Dendritic cell treated with granulocyte-macrophage colony-stimulating factor and Interleukin-4, amounts not matched to agents 40 ng/mL and 50 ng/mL, for 4 days (primary cell): ENCODE results near the gene ZNF318.
"Not testable (repeated sequence)": the region's sequence is repeated elsewhere in the genome, so short reads cannot be mapped to it uniquely, and the experiment has no call there.

Experiments
- H3K27ac Mint-ChIP-seq: one replicate; pipeline ENCODE4 v1.8.0; 2022; ENCODE audit warnings: mild to moderate bottlenecking, mixed read lengths
- H3K27me3 Mint-ChIP-seq: one replicate; pipeline ENCODE4 v1.8.0; 2022; ENCODE audit warnings: mild to moderate bottlenecking, mixed read lengths
- H3K36me3 Mint-ChIP-seq: one replicate; pipeline ENCODE4 v1.8.0; 2022; ENCODE audit warnings: low read depth, mixed read lengths
- H3K4me1 Mint-ChIP-seq: one replicate; pipeline ENCODE4 v1.8.0; 2022; ENCODE audit warnings: low read depth, mixed read lengths
- H3K4me3 Mint-ChIP-seq: one replicate; pipeline ENCODE4 v1.8.0; 2022; ENCODE audit warnings: mild to moderate bottlenecking, moderate library complexity, mixed read lengths
- H3K9me3 Mint-ChIP-seq: one replicate; pipeline ENCODE4 v1.8.0; 2022; ENCODE audit warnings: mixed read lengths
- intact Hi-C: fragments of 100-400 bp; cut with micrococcal nuclease; formaldehyde crosslinking; loops from one replicate; pipeline ENCODE4 v1.15.0; 2022

The ZNF318 gene, protein sequence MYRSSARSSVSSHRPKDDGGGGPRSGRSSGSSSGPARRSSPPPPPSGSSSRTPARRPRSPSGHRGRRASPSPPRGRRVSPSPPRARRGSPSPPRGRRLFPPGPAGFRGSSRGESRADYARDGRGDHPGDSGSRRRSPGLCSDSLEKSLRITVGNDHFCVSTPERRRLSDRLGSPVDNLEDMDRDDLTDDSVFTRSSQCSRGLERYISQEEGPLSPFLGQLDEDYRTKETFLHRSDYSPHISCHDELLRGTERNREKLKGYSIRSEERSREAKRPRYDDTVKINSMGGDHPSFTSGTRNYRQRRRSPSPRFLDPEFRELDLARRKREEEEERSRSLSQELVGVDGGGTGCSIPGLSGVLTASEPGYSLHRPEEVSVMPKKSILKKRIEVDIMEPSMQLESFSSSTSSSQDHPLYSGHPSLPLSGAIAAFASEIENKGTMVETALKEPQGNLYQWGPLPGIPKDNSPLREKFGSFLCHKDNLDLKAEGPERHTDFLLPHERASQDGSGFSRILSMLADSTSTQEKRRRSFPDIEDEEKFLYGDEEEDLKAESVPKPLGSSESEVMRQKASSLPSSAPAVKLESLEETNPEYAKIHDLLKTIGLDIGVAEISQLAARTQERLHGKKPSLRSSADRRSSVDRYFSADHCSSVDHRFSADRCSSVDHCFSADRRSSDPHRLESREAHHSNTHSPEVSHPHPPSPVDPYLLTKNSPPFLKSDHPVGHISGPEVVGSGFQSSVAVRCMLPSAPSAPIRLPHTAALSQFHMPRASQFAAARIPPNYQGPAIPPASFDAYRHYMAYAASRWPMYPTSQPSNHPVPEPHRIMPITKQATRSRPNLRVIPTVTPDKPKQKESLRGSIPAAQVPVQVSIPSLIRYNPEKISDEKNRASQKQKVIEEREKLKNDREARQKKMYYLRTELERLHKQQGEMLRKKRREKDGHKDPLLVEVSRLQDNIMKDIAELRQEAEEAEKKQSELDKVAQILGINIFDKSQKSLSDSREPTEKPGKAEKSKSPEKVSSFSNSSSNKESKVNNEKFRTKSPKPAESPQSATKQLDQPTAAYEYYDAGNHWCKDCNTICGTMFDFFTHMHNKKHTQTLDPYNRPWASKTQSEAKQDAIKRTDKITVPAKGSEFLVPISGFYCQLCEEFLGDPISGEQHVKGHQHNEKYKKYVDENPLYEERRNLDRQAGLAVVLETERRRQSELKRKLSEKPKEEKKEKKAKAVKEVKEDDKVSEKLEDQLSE (N-terminal part only)

DNA sequence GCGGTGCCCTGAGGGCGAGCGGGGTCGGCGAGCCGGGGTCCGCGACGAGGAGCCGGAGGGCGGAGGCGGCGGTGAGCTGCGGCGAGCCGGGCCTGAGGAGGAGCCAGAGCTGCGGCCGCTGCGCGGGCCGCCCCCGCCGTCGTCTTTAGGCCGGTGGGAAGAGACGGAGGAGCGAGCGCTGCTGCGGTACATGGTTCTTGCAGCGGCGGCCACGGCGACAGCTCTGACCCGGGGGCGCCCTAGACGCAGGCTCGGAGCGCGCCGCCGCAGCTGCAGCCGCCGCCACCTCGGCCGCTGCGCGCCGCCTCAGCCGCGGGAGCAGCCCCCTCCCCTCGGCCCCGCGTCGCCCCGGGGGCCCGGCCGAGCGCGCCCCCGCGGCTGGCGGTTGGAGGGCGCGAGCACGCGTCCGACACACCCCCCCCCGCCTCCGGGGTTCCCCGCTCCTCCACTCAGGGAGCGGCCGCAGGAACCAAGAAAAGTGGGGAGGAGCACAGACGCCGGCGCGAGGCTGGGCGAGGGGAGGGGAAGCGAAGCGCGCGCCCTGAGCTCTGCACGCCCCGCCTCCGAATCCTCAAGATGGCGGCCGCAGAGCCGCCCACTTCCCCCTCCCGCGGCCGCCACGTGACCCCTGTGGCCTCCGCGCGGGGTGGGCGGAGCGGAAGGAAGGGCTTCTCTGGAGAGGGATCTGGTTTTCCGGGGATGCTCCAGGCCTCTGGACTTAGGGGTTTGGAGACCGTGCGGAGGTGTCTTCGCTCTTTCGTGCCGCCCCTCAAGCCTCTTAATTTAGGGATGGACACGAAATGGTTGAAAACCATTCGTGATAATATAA is at the start of gene ZNF318:
TSS of gene ZNF318 (minus strand) at position 474 of the 829 bp plus-strand sequence. CDS start at position 192, 282 bp downstream.
- intact Hi-C loops, result loop anchor here (1.0 to 5.0 kb wide), 3 partner anchors 14 to 138 kb away; partner anchors contain the start of gene ABCC10
- Mint-ChIP-seq H3K9me3 (no peaks in the 10 kb centered on the region), H3K4me1 (peaks cover 34% of the 10 kb centered on the region), H3K27ac (peak within 1 kb of the TSS; percentile 90), H3K27me3 (peaks cover 2% of the 10 kb centered on the region), H3K36me3 (peaks cover 14% of the 10 kb centered on the region), H3K4me3 (peak within 1 kb of the TSS; percentile 84)

DNA sequence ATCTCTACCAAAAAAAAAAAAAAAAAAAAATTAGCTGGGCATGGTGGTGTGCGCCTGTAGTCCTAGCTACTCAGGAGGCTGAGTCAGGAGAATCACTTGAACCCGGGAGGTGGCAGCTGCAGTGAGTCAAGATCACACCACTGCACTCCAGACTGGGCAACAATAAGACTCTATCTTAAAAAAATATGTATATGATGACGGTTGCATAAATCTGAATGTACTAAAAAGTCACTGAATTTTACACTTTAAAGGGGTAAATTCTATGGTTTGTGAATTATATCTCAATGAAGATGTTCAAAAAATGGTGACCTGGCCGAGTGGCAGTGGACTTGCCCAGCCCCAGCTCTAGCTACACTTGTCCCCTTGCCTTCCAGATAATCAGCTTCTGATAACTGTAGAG is 47.5 kb upstream of the ZNF318 start:
- no peaks in the 10 kb centered on the region for H3K36me3 Mint-ChIP-seq

DNA sequence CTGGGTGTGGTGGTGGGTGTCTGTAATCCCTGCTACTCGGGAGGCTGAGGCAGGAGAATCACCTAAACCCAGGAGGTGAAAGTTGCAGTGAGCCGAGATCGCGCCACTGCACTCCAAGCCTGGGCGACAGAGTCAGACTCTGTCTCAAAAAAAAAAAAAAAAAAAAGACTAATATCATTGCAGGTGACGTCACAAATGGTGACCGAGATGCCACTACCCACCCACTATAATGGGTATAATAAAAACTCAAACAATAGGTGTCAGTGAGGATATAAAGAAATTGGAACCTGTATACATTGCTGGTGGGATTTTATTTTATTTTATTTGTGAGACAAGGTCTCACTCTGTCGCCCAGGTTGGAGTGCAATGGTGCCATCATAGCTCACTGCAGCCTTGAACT is 45.8 kb upstream of the ZNF318 start:
- peaks cover 39% of the 10 kb centered on the region for H3K27me3 Mint-ChIP-seq
- H3K27ac Mint-ChIP-seq, intact Hi-C loops, H3K4me1 Mint-ChIP-seq, H3K4me3 Mint-ChIP-seq, H3K9me3 Mint-ChIP-seq, H3K36me3 Mint-ChIP-seq: not testable (repeated sequence)

More for the DNA sequence above, 47.5 kb upstream of the ZNF318 start:
- intact Hi-C loops, result no loop called here
- Mint-ChIP-seq H3K9me3 (peaks cover 9% of the 10 kb centered on the region), H3K4me3 (no peak overlapping the region), H3K4me1 (no peaks in the 10 kb centered on the region), H3K27ac (no peak overlapping the region), H3K27me3 (peaks cover 37% of the 10 kb centered on the region)

DNA sequence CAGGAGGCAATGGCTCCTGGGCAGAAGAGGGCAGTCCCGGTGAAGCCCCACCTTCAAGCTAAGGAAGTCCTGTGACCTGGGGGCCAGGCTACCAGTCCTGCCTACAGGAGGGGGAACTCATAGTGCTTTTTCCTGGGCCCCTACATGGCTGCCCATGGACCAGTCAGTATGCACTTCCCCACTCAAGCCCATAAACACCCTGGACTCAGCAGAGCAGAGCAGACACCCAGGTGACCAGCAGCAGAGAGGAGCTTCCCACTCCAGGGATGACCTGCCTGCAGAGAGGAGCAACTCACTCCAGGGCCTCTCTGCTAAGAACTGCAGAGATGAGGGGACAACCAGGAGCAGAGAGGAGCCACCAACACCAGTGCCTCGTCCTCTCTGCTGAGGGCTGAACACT is 43.6 kb upstream of the ZNF318 start:
- no peak overlapping the region for H3K27ac Mint-ChIP-seq
- no peak overlapping the region for H3K4me3 Mint-ChIP-seq

DNA sequence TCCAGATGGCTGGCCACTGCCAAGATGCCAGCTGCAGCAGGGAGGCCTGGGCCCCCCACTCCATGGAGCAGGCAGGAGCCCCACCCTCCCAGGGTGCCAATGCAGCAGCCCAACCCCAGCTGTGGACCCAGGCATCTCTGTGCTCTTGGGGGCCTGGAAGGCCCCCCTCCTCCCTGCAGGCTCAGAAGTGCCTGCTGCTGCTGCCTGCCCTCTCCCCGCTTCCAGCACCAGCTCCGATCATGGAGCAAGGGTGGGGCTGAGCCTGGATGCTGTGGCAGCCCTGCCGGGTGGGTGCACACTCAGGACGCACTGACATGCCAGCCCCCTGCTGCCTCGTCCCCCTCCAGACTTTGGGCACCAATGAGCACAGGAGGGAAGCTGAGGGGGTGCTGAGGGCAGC is 43.1 kb upstream of the ZNF318 start:
- H3K27me3 Mint-ChIP-seq, result peaks cover 29% of the 10 kb centered on the region
- no peaks in the 10 kb centered on the region for H3K4me1 Mint-ChIP-seq
- intact Hi-C loops, result no loop called here
- peaks cover 9% of the 10 kb centered on the region for H3K9me3 Mint-ChIP-seq
- no peak overlapping the region for H3K4me3 Mint-ChIP-seq
- no peak overlapping the region for H3K27ac Mint-ChIP-seq
- H3K36me3 Mint-ChIP-seq, result no peaks in the 10 kb centered on the region

More for the DNA sequence above, 43.6 kb upstream of the ZNF318 start:
- no peaks in the 10 kb centered on the region for H3K4me1 Mint-ChIP-seq
- H3K36me3 Mint-ChIP-seq, result no peaks in the 10 kb centered on the region
- intact Hi-C loops, result no loop called here
- peaks cover 29% of the 10 kb centered on the region for H3K27me3 Mint-ChIP-seq
- H3K9me3 Mint-ChIP-seq, result peaks cover 9% of the 10 kb centered on the region

DNA sequence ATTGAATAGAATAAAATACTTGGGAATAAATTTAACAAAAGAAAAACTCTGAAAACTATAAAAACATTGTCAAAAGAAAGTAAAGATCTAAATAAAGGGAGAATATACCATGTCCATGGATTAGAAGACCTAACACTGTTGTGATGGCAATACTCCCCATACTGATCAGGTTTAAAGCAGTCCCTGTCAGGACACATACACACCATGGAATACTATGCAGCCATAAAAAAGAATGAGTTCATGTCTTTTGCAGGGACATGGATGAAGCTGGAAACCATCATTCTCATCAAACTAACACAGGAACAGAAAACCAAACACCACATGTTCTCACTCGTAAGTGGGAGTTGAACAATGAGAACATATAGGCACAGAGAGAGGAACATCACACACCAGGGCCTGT is 41.3 kb upstream of the ZNF318 start:
- H3K4me3 Mint-ChIP-seq, intact Hi-C loops, H3K4me1 Mint-ChIP-seq, H3K27ac Mint-ChIP-seq, H3K36me3 Mint-ChIP-seq: not testable (repeated sequence)
- H3K27me3 Mint-ChIP-seq, result peaks cover 23% of the 10 kb centered on the region
- peaks cover 14% of the 10 kb centered on the region for H3K9me3 Mint-ChIP-seq

DNA sequence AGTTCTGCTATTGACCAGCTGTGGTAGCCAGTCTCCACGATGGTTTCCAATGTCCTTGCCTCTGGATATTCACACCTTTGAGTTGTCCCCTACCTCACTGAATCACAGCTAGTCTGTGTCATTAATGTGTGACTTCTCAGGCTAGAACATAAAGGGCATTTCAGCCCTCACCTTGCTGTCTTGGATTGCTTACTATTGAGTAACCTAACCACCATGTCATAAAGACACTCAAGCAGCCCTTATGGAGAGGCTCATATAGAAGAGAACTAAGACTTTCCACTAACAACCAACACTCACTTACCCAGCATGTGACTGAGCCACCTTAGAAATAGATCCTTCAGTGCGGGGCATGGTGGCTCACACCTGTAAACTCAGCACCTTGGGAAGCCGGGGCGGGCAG is 38.8 kb upstream of the ZNF318 start:
- H3K9me3 Mint-ChIP-seq, result peaks cover 16% of the 10 kb centered on the region
- H3K27ac Mint-ChIP-seq, result no peak overlapping the region
- no peaks in the 10 kb centered on the region for H3K4me1 Mint-ChIP-seq
- intact Hi-C loops, result no loop called here
- peaks cover 34% of the 10 kb centered on the region for H3K27me3 Mint-ChIP-seq
- H3K36me3 Mint-ChIP-seq, result no peaks in the 10 kb centered on the region
- H3K4me3 Mint-ChIP-seq, result no peak overlapping the region

DNA sequence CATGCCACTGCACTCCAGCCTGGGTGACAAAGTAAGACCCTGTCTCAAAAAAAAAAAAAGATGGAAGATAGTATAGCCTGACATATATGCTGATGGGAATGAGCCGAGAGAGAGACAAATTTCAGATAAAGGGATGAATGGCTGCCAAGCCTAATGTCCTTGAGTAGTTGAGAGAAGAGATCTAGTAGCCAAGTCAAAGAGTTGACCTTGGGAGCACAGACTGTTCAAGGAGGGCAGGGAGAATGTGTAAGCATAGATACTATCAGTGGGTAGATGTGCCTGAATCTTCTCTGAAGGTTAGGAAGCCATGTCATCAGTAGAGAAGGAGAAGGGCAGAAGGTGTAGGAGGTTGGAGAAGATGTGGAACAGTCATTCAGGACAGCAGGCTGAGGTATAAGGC is 37.8 kb upstream of the ZNF318 start:
- no peak overlapping the region for H3K27ac Mint-ChIP-seq
- intact Hi-C loops, result no loop called here
- H3K4me1 Mint-ChIP-seq, result no peaks in the 10 kb centered on the region
- no peak overlapping the region for H3K4me3 Mint-ChIP-seq
- H3K9me3 Mint-ChIP-seq, result peaks cover 9% of the 10 kb centered on the region
- H3K36me3 Mint-ChIP-seq, result no peaks in the 10 kb centered on the region
- H3K27me3 Mint-ChIP-seq, result peaks cover 28% of the 10 kb centered on the region

DNA sequence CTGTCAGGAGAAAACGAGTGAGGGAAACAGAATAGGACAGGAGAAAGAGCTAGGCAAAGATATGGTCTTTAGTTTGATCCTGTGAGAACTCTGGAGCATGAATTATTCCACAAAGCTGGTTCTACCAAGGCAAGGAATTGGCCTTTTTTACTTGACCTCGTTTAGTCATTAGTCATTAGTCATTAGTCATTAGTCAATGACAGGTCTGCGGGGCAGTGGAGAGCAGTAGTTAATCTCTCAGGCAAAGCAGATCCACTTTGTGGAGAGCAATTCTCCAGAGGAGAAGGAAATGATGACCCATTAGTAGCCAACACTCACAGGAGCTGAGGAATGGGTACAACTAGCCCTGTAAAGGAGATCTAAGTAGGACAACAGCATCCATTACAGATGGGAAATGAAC is 35.9 kb upstream of the ZNF318 start:
- no peak overlapping the region for H3K27ac Mint-ChIP-seq
- intact Hi-C loops, result no loop called here
- H3K36me3 Mint-ChIP-seq, result no peaks in the 10 kb centered on the region
- H3K4me3 Mint-ChIP-seq, result no peak overlapping the region
- H3K9me3 Mint-ChIP-seq, result peaks cover 9% of the 10 kb centered on the region
- H3K27me3 Mint-ChIP-seq, result peaks cover 30% of the 10 kb centered on the region
- H3K4me1 Mint-ChIP-seq, result no peaks in the 10 kb centered on the region

DNA sequence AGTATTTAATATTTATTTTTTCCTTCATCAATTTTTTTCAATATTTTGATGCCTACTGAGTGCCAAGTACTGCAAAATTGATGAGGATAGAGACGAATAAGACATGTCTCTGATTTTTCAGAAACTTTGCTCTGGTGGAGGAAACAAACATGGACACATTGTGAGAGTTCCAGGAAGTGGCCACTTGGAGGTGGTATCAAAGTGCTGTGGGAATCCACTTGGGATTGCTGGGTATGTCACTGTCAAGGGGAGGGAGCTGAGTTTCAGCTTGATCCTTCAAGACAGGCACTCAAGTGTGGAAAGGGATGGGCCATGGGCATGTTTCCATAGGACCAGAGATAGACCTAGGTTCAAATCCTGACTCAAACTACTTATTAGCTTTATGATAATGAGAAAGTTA is 33.4 kb upstream of the ZNF318 start:
- Mint-ChIP-seq H3K9me3 (peaks cover 9% of the 10 kb centered on the region), H3K27me3 (peaks cover 23% of the 10 kb centered on the region), H3K4me3 (no peak overlapping the region), H3K27ac (no peak overlapping the region), H3K4me1 (no peaks in the 10 kb centered on the region), H3K36me3 (no peaks in the 10 kb centered on the region)
- intact Hi-C loops, result no loop called here

DNA sequence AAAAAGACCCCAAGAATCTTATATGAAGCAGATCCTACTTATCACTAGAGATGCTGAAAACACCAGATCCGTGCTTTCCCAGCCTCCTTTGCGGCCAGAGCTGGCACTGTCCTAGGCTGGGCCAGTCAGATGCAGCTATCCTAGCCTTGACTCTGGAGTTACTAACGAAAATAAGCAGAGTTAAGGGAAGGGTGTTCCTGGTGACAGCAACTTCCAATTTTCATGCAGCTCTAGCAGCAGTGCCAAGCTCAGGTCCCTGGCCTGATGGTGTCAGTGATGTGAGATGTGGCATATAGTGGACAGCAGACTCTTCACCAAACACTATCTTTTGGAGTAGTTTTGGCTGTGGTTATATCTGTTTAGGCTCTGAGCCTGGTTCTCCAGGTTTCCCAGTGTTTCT is 32.3 kb upstream of the ZNF318 start:
- no peak overlapping the region for H3K27ac Mint-ChIP-seq
- no peak overlapping the region for H3K4me3 Mint-ChIP-seq
- H3K36me3 Mint-ChIP-seq, result no peaks in the 10 kb centered on the region
- peaks cover 9% of the 10 kb centered on the region for H3K9me3 Mint-ChIP-seq
- intact Hi-C loops, result no loop called here
- H3K4me1 Mint-ChIP-seq, result no peaks in the 10 kb centered on the region
- H3K27me3 Mint-ChIP-seq, result peaks cover 19% of the 10 kb centered on the region

DNA sequence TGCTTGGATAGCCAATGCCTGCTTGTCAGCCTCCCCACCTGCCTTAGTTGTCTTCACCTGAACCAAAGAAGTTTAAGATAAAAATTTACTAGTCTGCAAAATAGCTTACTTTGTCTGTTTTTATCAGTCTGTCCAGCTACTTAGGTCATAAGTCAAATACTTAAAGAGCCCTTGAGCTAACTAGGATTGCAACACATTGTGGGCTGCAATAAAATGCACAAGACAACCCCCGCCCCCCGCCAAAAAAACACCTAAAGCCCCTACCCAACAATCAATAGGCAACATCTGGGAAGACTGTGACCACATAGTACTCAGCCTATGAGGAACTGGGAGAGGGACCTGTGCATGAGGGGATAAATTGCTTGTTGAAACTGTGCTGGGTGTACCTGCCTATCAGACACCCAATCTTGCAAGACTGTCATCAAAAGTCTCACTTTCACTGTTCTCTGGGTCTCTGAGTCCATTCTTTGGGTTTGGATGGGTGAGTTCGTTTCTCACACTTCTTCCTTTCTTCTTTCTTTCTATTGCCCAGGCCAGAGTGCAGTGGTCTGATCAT is 30.6 kb upstream of the ZNF318 start:
- no peaks in the 10 kb centered on the region for H3K36me3 Mint-ChIP-seq
- intact Hi-C loops, result no loop called here
- H3K9me3 Mint-ChIP-seq, result no peaks in the 10 kb centered on the region
- no peak overlapping the region for H3K4me3 Mint-ChIP-seq
- no peak overlapping the region for H3K27ac Mint-ChIP-seq
- peaks cover 13% of the 10 kb centered on the region for H3K27me3 Mint-ChIP-seq
- peaks cover 11% of the 10 kb centered on the region for H3K4me1 Mint-ChIP-seq
